ENCODE results near the gene ZNF799.
"Not testable (repeated sequence)": the region's sequence is repeated elsewhere in the genome, so short reads cannot be mapped to it uniquely, and the experiment has no call there.

The ZNF799 gene

DNA sequence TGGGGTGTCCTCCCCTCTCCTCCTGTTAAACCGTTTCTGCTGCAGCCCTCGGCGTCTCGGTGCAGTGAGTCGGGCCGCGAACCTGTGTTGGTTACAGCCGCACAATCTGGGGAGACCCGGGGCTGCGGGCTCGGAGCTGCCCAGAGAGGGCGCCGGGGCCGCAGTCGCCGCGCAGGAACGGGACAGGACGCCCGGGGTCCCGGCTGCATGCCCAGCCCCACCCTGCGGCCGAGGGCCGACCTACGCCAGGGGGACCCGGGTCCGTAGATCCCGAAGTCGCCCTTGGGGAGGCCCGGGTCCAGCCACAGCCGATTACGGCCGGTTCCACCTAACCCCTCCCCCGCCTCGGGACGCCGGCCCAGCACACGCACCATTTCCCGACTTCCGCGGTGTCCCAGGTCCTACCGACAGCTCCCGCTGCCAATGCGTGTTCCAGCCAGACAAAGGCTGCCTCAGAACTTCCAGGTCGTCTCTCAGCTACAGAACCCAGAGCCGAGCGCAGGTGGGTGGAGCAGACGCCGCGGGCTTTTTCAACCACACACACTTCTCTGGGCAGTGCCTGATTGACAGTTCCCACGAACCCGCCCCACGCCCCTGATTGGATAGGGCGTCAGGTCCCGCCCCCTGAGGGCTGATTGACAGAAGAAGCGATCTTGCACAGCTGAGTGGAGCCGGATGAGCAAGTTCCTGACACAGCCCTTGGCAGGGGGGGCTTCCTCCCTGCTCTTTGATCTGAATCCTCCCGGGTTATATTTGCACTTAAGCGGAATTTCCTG lies 39.7 kb upstream of the ZNF799 start, which contains the start of gene ZNF443:
Gene ZNF443 (minus strand): TSS at position 481 of the 776 bp plus-strand sequence. CDS start 107 bp downstream, at position 374.
- no peak within 1 kb of the TSS for H3K27ac ChIP-seq (ENCODE audit: low read depth, low read length)
- H3K4me3 ChIP-seq (ENCODE audit: low read length): peak within 1 kb of the TSS; percentile 91
- H3K9me3 ChIP-seq (ENCODE audit: control insufficient read depth, insufficient read depth, low read length): no peaks in the 10 kb centered on the region
- no peak for TF ChIP-seq EZH2phosphoT487 (IDR thresholded peaks at IDR 0.05; ENCODE audit: borderline replicate concordance, low read length)
- TF ChIP-seq, protein P1, sequence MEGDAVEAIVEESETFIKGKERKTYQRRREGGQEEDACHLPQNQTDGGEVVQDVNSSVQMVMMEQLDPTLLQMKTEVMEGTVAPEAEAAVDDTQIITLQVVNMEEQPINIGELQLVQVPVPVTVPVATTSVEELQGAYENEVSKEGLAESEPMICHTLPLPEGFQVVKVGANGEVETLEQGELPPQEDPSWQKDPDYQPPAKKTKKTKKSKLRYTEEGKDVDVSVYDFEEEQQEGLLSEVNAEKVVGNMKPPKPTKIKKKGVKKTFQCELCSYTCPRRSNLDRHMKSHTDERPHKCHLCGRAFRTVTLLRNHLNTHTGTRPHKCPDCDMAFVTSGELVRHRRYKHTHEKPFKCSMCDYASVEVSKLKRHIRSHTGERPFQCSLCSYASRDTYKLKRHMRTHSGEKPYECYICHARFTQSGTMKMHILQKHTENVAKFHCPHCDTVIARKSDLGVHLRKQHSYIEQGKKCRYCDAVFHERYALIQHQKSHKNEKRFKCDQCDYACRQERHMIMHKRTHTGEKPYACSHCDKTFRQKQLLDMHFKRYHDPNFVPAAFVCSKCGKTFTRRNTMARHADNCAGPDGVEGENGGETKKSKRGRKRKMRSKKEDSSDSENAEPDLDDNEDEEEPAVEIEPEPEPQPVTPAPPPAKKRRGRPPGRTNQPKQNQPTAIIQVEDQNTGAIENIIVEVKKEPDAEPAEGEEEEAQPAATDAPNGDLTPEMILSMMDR (IDR thresholded peaks at IDR 0.05; ENCODE audit: low read depth, low read length, poor library complexity, severe bottlenecking): peak; percentile 23
- H3F3A ChIP-seq (ENCODE audit: control insufficient read depth, insufficient read depth): no peaks in the 10 kb centered on the region
- no peaks in the 10 kb centered on the region for H3K9me2 ChIP-seq (replicated peaks; ENCODE audit: control insufficient read depth, low read length)
- peaks cover 7% of the 10 kb centered on the region for H3K27me3 ChIP-seq (ENCODE audit: control insufficient read depth, low read length)
- H3K79me2 ChIP-seq (ENCODE audit: control insufficient read depth, low read length): no peaks in the 10 kb centered on the region
- peak within 1 kb of the TSS; percentile 90 for H3K4me2 ChIP-seq (ENCODE audit: low read length)
- H3K36me3 ChIP-seq (ENCODE audit: control insufficient read depth, low read length): no peaks in the 10 kb centered on the region
- no peaks in the 10 kb centered on the region for H4K20me1 ChIP-seq (ENCODE audit: control insufficient read depth, insufficient read depth, low read depth, low read length)
- H3K4me1 ChIP-seq (ENCODE audit: control insufficient read depth, low read length): peaks cover 11% of the 10 kb centered on the region; the same call in 1 of the 2 replicates

DNA sequence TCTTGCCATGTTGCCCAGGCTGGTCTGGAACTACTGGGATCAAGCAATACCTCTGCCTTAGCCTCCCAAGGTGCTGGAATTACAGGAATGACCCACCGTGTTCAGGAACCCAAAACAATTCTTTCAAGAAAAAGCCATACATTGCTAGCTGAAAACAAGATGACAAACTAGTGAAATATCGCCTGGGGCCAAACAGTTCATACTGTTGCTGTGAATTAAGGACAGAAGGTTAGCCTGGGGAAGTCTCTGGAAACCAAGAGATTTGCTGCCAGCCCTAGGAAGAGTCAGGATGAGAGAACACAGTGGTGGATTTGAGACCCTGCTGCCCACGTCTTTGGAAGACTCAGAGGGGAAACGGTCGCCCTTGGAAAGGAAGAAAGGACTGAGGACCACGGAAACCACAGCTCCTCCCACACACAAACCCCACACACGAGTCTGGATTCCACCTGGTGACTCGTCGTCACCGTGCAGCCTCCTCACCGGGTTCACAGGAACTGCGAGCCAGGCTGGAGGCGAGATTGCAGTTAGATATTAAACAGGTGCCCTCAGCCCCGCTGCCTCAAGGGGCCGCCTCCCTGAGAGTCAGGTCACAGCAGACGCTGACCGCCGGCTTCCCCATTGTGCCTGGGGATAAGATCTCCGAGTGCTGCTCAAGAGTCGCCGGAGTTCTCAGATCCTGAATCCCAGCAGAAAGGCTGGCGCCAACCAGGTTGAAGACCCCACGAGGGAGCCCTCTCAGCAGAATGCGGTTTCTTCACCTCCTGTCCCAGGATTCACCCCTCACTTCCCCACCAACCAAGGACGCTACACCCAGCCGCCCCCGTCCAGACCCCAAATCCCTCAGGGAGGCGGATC lies 38.8 kb upstream of the ZNF799 start:
- peaks cover 11% of the 10 kb centered on the region; the same call in 1 of the 2 replicates for H3K4me1 ChIP-seq (ENCODE audit: control insufficient read depth, low read length)
- H3K9me2 ChIP-seq (replicated peaks; ENCODE audit: control insufficient read depth, low read length); H3K27ac ChIP-seq (ENCODE audit: low read depth, low read length); H3K27me3 ChIP-seq (ENCODE audit: control insufficient read depth, low read length); H4K20me1 ChIP-seq (ENCODE audit: control insufficient read depth, insufficient read depth, low read depth, low read length); H3K79me2 ChIP-seq (ENCODE audit: control insufficient read depth, low read length); H3F3A ChIP-seq (ENCODE audit: control insufficient read depth, insufficient read depth); H3K36me3 ChIP-seq (ENCODE audit: control insufficient read depth, low read length); H3K9me3 ChIP-seq (ENCODE audit: control insufficient read depth, insufficient read depth, low read length): not testable (repeated sequence)
- H3K4me2 ChIP-seq (ENCODE audit: low read length): peak overlapping the region; percentile 90
- H3K4me3 ChIP-seq (ENCODE audit: low read length): peak overlapping the region; percentile 91

DNA sequence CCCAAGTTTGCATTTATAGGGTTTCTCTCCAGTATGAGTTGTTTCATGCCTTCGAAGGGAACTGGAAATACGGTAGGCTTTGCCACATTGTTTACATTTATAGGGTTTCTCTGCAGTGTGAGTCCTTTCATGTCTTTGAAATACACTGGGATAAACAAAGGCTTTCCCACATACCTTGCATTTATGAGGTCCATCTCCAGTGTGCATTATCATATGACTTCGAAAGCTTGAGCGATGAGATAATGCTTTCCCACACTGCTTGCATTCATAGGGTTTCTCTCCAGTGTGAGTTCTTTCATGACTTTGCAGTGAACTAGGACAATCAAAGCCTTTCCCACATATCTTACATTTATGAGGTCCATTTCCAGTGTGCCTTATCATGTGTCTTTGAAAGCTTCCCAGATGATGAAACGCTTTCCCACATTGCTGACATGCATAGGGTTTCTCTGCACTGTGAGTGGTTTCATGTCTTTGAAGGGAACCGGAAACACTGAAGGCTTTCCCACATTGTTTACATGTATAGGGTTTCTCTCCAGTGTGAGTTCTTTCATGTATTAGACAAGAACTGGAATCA lies 29.7 kb upstream of the ZNF799 start:
- H3F3A ChIP-seq (ENCODE audit: control insufficient read depth, insufficient read depth); H3K36me3 ChIP-seq (ENCODE audit: control insufficient read depth, low read length); H3K4me1 ChIP-seq (ENCODE audit: control insufficient read depth, low read length); H3K9me2 ChIP-seq (replicated peaks; ENCODE audit: control insufficient read depth, low read length); H3K79me2 ChIP-seq (ENCODE audit: control insufficient read depth, low read length); H3K27me3 ChIP-seq (ENCODE audit: control insufficient read depth, low read length); H3K4me2 ChIP-seq (ENCODE audit: low read length); H3K27ac ChIP-seq (ENCODE audit: low read depth, low read length); H4K20me1 ChIP-seq (ENCODE audit: control insufficient read depth, insufficient read depth, low read depth, low read length); H3K9me3 ChIP-seq (ENCODE audit: control insufficient read depth, insufficient read depth, low read length); H3K4me3 ChIP-seq (ENCODE audit: low read length): not testable (repeated sequence)

DNA sequence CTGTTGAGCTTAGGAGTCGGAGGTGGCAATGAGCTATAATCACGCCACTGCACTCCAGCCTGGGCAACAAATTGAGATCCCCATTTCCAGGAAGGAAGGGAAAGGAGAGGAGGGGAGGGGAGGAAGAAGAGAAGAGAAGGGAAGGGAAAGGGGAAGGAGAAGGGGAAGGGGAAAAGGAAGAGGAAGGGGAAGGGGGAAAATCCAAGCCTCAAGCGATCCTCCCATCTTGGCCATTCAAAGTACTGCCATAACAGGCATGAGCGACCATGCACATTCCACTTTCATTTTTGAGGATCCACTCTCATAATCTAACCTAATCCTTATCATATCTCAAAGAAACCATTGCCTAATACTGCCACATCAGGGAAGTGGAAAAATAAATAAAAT lies 24.8 kb upstream of the ZNF799 start:
- no peaks in the 10 kb centered on the region for H4K20me1 ChIP-seq (ENCODE audit: control insufficient read depth, insufficient read depth, low read depth, low read length)
- H3K4me1 ChIP-seq (ENCODE audit: control insufficient read depth, low read length): no peaks in the 10 kb centered on the region
- no peak for TF ChIP-seq EZH2phosphoT487 (IDR thresholded peaks at IDR 0.05; ENCODE audit: borderline replicate concordance, low read length)
- H3F3A ChIP-seq (ENCODE audit: control insufficient read depth, insufficient read depth): no peaks in the 10 kb centered on the region
- H3K4me2 ChIP-seq (ENCODE audit: low read length): no peak overlapping the region
- no peak overlapping the region for H3K27ac ChIP-seq (ENCODE audit: low read depth, low read length)
- H3K9me2 ChIP-seq (replicated peaks; ENCODE audit: control insufficient read depth, low read length): no peaks in the 10 kb centered on the region
- no peak overlapping the region for H3K4me3 ChIP-seq (ENCODE audit: low read length)
- no peaks in the 10 kb centered on the region for H3K27me3 ChIP-seq (ENCODE audit: control insufficient read depth, low read length)
- H3K9me3 ChIP-seq (ENCODE audit: control insufficient read depth, insufficient read depth, low read length): no peaks in the 10 kb centered on the region; the same call in 1 of the 2 replicates
- no peaks in the 10 kb centered on the region for H3K79me2 ChIP-seq (ENCODE audit: control insufficient read depth, low read length)
- no peaks in the 10 kb centered on the region for H3K36me3 ChIP-seq (ENCODE audit: control insufficient read depth, low read length)
